Small intestine (tissue), 7 donors: ENCODE results near the gene CRYBG1. TPM values are rescaled to one million over a fixed set of nuclear protein-coding genes. Genes with fewer than 3 reads are reported as not detected.
A peak's percentile ranks its signal among the peaks of the same experiment; 100 is the strongest.

Experiments
- DNase-seq, 2 donors: peaks; one replicate each; pipeline versions ENCODE4 v3.0.0 to v3.0.0-alpha.2; 2013
- FAIRE-seq: peaks from 2 replicates; lab custom pipeline; 2012; peaks lifted over from hg19 to GRCh38; lab: Jason Lieb, UNC
- H3K27ac ChIP-seq, 3 donors: one replicate each; pipeline ENCODE4 v1.5.1; 2013; ENCODE audit warnings: low read length in 2 of 3, mild to moderate bottlenecking in 2 of 3, control low read depth in 1 of 3, inconsistent platforms in 1 of 3, low read depth in 1 of 3, moderate library complexity in 1 of 3
- H3K27me3 ChIP-seq, 3 donors: one replicate each; pipeline ENCODE4 v1.6.1; 2013; ENCODE audit warnings: low read length in 3 of 3, inconsistent platforms in 1 of 3; ENCODE audit not compliant: control insufficient read depth in 3 of 3, insufficient read depth in 3 of 3
- H3K36me3 ChIP-seq, 3 donors: one replicate each; pipeline ENCODE4 v1.6.1; 2013; ENCODE audit warnings: low read length in 3 of 3, inconsistent platforms in 1 of 3, low read depth in 1 of 3, mild to moderate bottlenecking in 1 of 3, moderate library complexity in 1 of 3; ENCODE audit not compliant: control insufficient read depth in 3 of 3, insufficient read depth in 2 of 3
- H3K4me1 ChIP-seq, 3 donors: one replicate each; pipeline ENCODE4 v1.6.1; 2013; ENCODE audit warnings: low read length in 2 of 3, inconsistent platforms in 1 of 3, low read depth in 1 of 3, mild to moderate bottlenecking in 1 of 3, moderate library complexity in 1 of 3; ENCODE audit not compliant: control insufficient read depth in 3 of 3, insufficient read depth in 2 of 3
- H3K4me3 ChIP-seq, 3 donors: one replicate each; pipeline ENCODE4 v1.5.1; 2013; ENCODE audit warnings: low read length in 3 of 3, control low read depth in 1 of 3, inconsistent platforms in 1 of 3, low read depth in 1 of 3, mild to moderate bottlenecking in 1 of 3, moderate library complexity in 1 of 3
- H3K9me3 ChIP-seq, 2 donors: one replicate each; pipeline ENCODE4 v1.6.1; 2013; ENCODE audit warnings: low read depth in 1 of 2, low read length in 1 of 2; ENCODE audit not compliant: control insufficient read depth in 2 of 2, insufficient read depth in 1 of 2
- WGBS, 3 donors: extraction: QIAGEN DNeasy Blood & Tissue Kit; methylation state at CpG; one replicate each; pipeline ENCODE4 v1.1.7; 2013; 5-methylcytosine and 5-hydroxymethylcytosine counted together
- polyA plus RNA-seq, 4 donors: library from polyadenylated mRNA; stranded (reverse) in 3 of 4; unstranded in 1 of 4; fragments of 200-250 nt in 3 of 4; fragments of 120-200 nt in 1 of 4; gene quantifications; one replicate each; pipeline versions ENCODE4 v1.2.1 to v1.2.3, GENCODE V29; 2013
- donor health status: healthy with polysubstance abuse.
- donor health status: control.
- donor health status: control.
- donor health status: Bipolar disorder and iron deficiency.
- donor health status: healthy.

CRYBG1 gene
- polyA plus RNA-seq, 4 donors, result 13.2 to 33.9 (median 23.6) TPM

GRCh38 chr6:106431972-106432371 lies 71.5 kb downstream of the CRYBG1 start:
- no peak for FAIRE-seq
- H3K36me3 ChIP-seq, result no peaks in the 10 kb centered on the region
- DNase-seq, result no peak
- peaks cover 0 to 9% (median 0%) of the 10 kb centered on the region in 3 donors for H3K4me1 ChIP-seq
- no peaks in the 10 kb centered on the region for H3K27me3 ChIP-seq
- WGBS, 3 donors, result 84 to 92% (median 91%) methylated on average over 3 of the region's 3 CpGs
- no peaks in the 10 kb centered on the region for H3K9me3 ChIP-seq
- no peak overlapping the region for H3K4me3 ChIP-seq
- H3K27ac ChIP-seq, result no peak overlapping the region

DNA sequence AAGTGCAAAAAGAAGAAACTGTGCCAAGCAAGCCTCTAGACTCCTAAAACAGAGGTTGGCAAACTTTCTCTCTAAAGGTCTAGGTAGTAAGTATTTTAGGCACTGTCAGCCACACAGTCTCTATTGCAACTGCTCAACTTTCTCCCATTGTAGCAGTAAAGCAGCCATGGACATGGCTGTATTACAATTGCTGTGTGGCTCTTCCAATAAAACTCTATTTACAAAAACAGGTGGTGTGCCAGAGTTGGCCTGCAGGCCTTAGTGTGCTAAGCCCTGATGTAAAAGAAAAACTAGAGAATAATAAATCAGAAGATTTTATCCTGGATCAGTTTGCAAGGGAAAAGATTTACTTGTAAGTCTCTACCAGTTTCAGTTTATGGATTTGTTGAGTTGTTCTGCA lies 74.0 kb downstream of the CRYBG1 start:
- no peaks in the 10 kb centered on the region for H3K27me3 ChIP-seq
- H3K36me3 ChIP-seq, result peaks cover 0 to 2% (median 0%) of the 10 kb centered on the region in 3 donors
- H3K4me1 ChIP-seq, result peaks cover 0 to 9% (median 0%) of the 10 kb centered on the region in 3 donors
- no peak overlapping the region for H3K27ac ChIP-seq
- no peaks in the 10 kb centered on the region for H3K9me3 ChIP-seq
- FAIRE-seq (no peak), DNase-seq (no peak)
- no peak overlapping the region for H3K4me3 ChIP-seq

- H3K36me3 ChIP-seq, result peaks cover 0 to 2% (median 0%) of the 10 kb centered on the region in 3 donors
- no peaks in the 10 kb centered on the region for H3K9me3 ChIP-seq
- no peaks in the 10 kb centered on the region for H3K4me1 ChIP-seq
- H3K4me3 ChIP-seq, result no peak overlapping the region
- DNase-seq (no peak), FAIRE-seq (no peak)
- no peak overlapping the region for H3K27ac ChIP-seq
- peaks cover 0 to 3% (median 0%) of the 10 kb centered on the region in 3 donors for H3K27me3 ChIP-seq
- 56 to 73% (median 68%) methylated on average over 2 of the region's 2 CpGs for WGBS, 3 donors
Observed at GRCh38 chr6:106439459-106439858, 78.9 kb downstream of the CRYBG1 start.

- WGBS, 3 donors, result 67 to 83% (median 74%) methylated on average over 2 of the region's 2 CpGs
- Histone ChIP-seq H3K9me3 (no peaks in the 10 kb centered on the region), H3K4me1 (no peaks in the 10 kb centered on the region), H3K36me3 (peaks cover 0 to 2% (median 0%) of the 10 kb centered on the region in 3 donors), H3K27ac (no peak overlapping the region), H3K27me3 (peaks cover 0 to 3% (median 0%) of the 10 kb centered on the region in 3 donors), H3K4me3 (no peak overlapping the region)
- DNase-seq (no peak), FAIRE-seq (no peak)
Observed at GRCh38 chr6:106440546-106440945, 80.0 kb downstream of the CRYBG1 start.

DNA sequence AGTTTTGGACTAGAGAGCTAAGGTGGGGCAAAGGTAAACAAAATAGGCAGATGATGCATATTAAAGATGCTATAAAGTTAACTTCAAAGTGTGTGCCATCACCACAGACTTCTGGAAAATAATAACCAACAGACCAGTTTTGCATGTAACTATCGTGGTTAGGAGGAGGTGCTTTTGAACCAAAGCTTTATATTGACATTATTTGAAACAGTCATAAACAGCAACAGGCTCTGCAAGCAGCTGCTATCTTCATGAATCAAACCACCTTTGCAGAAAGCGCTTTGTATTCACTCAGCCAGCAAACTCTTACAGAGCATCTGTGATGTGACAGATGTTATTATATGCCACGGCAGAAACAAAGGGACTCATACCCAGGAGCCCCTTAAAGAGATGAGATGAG lies 81.9 kb downstream of the CRYBG1 start:
- DNase-seq (peak in 1 of 2 donors; percentile 11), FAIRE-seq (no peak)
- Histone ChIP-seq H3K27ac (no peak overlapping the region), H3K4me3 (no peak overlapping the region), H3K4me1 (peaks cover 0 to 4% (median 0%) of the 10 kb centered on the region in 3 donors), H3K9me3 (no peaks in the 10 kb centered on the region), H3K36me3 (peaks cover 0 to 1% (median 0%) of the 10 kb centered on the region in 3 donors), H3K27me3 (peaks cover 0 to 3% (median 0%) of the 10 kb centered on the region in 3 donors)
- WGBS, 3 donors, result 15 to 39% (median 26%) methylated on average over 3 of the region's 3 CpGs

GRCh38 chr6:106444777-106445507 lies 84.4 kb downstream of the CRYBG1 start:
- no peak overlapping the region for H3K4me3 ChIP-seq
- WGBS, 3 donors, result 12 to 36% (median 30%) methylated on average over 4 of the region's 4 CpGs
- peaks cover 0 to 12% (median 0%) of the 10 kb centered on the region in 3 donors for H3K4me1 ChIP-seq
- H3K36me3 ChIP-seq, result peaks cover 0 to 3% (median 0%) of the 10 kb centered on the region in 3 donors
- H3K27ac ChIP-seq, result no peak overlapping the region
- no peaks in the 10 kb centered on the region for H3K9me3 ChIP-seq
- H3K27me3 ChIP-seq, result peaks cover 0 to 3% (median 0%) of the 10 kb centered on the region in 3 donors
- FAIRE-seq (peak; percentile 84), DNase-seq (peak; percentile 72 to 81)

- Histone ChIP-seq H3K4me1 (peaks cover 0 to 17% (median 0%) of the 10 kb centered on the region in 3 donors), H3K27me3 (peaks cover 0 to 3% (median 0%) of the 10 kb centered on the region in 3 donors), H3K9me3 (no peaks in the 10 kb centered on the region), H3K36me3 (peaks cover 0 to 3% (median 0%) of the 10 kb centered on the region in 3 donors), H3K27ac (no peak overlapping the region), H3K4me3 (no peak overlapping the region)
- DNase-seq, result no peak
- FAIRE-seq, result no peak
Observed at GRCh38 chr6:106445508-106445878, 85.0 kb downstream of the CRYBG1 start.

DNA sequence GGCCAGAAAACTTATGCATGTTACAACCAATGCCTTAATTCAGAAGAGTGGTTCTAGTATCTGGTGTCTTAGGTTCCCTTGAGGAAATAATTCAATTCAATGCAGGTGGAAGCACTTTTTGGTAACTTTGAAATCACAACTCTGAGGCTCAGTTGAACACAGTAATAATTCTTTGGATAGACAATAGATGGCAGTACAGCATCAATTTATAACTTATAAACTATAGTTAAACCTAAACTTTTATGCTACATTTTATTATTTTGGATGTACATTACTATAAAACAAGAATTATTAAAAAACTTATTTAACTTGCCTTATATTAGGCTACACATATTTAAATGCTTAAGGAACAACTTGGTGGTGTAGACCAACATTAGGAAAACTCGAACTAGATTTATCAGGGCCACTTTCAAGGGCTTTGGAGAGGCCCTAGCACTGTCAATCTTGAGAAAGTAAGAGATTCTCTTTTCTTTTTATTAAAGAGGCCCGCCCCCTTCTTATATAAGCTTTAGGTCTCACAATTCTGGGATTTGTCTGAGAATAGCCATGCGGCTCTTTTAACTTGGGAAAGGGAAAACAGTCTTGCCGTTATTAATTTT lies 85.9 kb downstream of the CRYBG1 start:
- FAIRE-seq (peak; percentile 88), DNase-seq (peak; percentile 36 to 43)
- WGBS, 3 donors, result 11 to 55% (median 27%) methylated on average over 4 of the region's 4 CpGs
- H3K4me1 ChIP-seq, result peaks cover 0 to 20% (median 0%) of the 10 kb centered on the region in 3 donors
- H3K4me3 ChIP-seq, result no peak overlapping the region
- H3K27ac ChIP-seq, result peak overlapping the region in 1 of 3 donors; percentile 24
- H3K9me3 ChIP-seq, result no peaks in the 10 kb centered on the region
- peaks cover 0 to 3% (median 0%) of the 10 kb centered on the region in 3 donors for H3K36me3 ChIP-seq
- no peaks in the 10 kb centered on the region for H3K27me3 ChIP-seq
